Measurements from ENCODE around the gene PRKCD. TPM values are rescaled to one million over a fixed set of nuclear protein-coding genes. Genes with fewer than 3 reads are reported as not detected.

PRKCD gene
- total RNA-seq, 1 experiment from 2014 or later, result 19.2 TPM

GRCh38 chr3:53192608-53193007 lies 31.6 kb downstream of the PRKCD start:
- no peaks in the 10 kb centered on the region for H3K9me3 Mint-ChIP-seq

More at GRCh38 chr3:53192608-53193007, 31.6 kb downstream of the PRKCD start:
- H3K27ac Mint-ChIP-seq, result peak overlapping the region; percentile 79; the same call in 1 of the 2 replicates
- H3K27me3 Mint-ChIP-seq (ENCODE audit: low read depth), result peaks cover 5% of the 10 kb centered on the region; the same call in 1 of the 2 replicates
- ATAC-seq (no peak), DNase-seq (ENCODE audit: low spot score) (no peak)
- H3K36me3 Mint-ChIP-seq, result peaks cover 4% of the 10 kb centered on the region; the same call in 1 of the 2 replicates
- no peak overlapping the region for H3K4me3 Mint-ChIP-seq
- CTCF ChIA-PET, result interaction anchor here (0.7 to 0.8 kb wide), 3 partner anchors 78 to 167 kb away, joined by 3 to 5 read pairs (median 4); no protein-coding TSS in a partner anchor
- TF ChIP-seq FOXK1 (CRISPR knock-in tag; IDR thresholded peaks at IDR 0.05) (no peak), ZNF219 (CRISPR knock-in tag; IDR thresholded peaks at IDR 0.05; ENCODE audit: borderline replicate concordance) (no peak), GABPB1 (CRISPR knock-in tag; IDR thresholded peaks at IDR 0.05) (no peak), ARID4B (CRISPR knock-in tag; IDR thresholded peaks at IDR 0.05; ENCODE audit: borderline replicate concordance) (no peak), ZNF532 (CRISPR knock-in tag; IDR thresholded peaks at IDR 0.05; ENCODE audit: borderline replicate concordance) (no peak), USF1 (CRISPR knock-in tag; IDR thresholded peaks at IDR 0.05) (no peak), ELF4 (CRISPR knock-in tag; IDR thresholded peaks at IDR 0.05; ENCODE audit: low read depth) (no peak), ZNF232 (CRISPR knock-in tag; IDR thresholded peaks at IDR 0.05) (no peak), ZMAT4 (CRISPR knock-in tag; IDR thresholded peaks at IDR 0.05) (no peak), STAT6 (CRISPR knock-in tag; conservative IDR thresholded peaks at IDR 0.05; ENCODE audit: low read depth) (no peak), ATF2 (CRISPR knock-in tag; IDR thresholded peaks at IDR 0.05; ENCODE audit: borderline replicate concordance, low read depth) (no peak), SP1 (CRISPR knock-in tag; conservative IDR thresholded peaks at IDR 0.05) (no peak), MYBL2 (CRISPR knock-in tag; IDR thresholded peaks at IDR 0.05) (no peak), CTCF (IDR thresholded peaks at IDR 0.05) (no peak)
- TF ChIP-seq, protein P1, sequence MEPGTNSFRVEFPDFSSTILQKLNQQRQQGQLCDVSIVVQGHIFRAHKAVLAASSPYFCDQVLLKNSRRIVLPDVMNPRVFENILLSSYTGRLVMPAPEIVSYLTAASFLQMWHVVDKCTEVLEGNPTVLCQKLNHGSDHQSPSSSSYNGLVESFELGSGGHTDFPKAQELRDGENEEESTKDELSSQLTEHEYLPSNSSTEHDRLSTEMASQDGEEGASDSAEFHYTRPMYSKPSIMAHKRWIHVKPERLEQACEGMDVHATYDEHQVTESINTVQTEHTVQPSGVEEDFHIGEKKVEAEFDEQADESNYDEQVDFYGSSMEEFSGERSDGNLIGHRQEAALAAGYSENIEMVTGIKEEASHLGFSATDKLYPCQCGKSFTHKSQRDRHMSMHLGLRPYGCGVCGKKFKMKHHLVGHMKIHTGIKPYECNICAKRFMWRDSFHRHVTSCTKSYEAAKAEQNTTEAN (CRISPR knock-in tag; IDR thresholded peaks at IDR 0.05), result no peak
- H3K4me1 Mint-ChIP-seq, result peaks cover 27% of the 10 kb centered on the region
- POLR2A ChIA-PET, result no interaction called here
